ENCODE data around the gene HOXD13. TPM values are rescaled to one million over a fixed set of nuclear protein-coding genes. Genes with fewer than 3 reads are reported as not detected.

HOXD13 gene
- total RNA-seq, 1 donor from 2014 or later, result not detected

GRCh38 chr2:176137252-176137580 is 44.7 kb downstream of the HOXD13 start:
- H3K4me3 ChIP-seq (ENCODE audit: low read depth, low read length), result no peak overlapping the region
- peaks cover 60% of the 10 kb centered on the region for H3K27me3 ChIP-seq (ENCODE audit: control insufficient read depth, insufficient read depth, low read length)
- H3K36me3 ChIP-seq (ENCODE audit: control insufficient read depth, insufficient read depth, low read length), result no peaks in the 10 kb centered on the region
- FAIRE-seq (no peak), DNase-seq (ENCODE audit: low read depth) (no peak)
- no peak for TF ChIP-seq CTCF (IDR thresholded peaks at IDR 0.05; ENCODE audit: insufficient read depth, low read length, severe bottlenecking)

GRCh38 chr2:176137906-176138305 is 45.4 kb downstream of the HOXD13 start:
- DNase-seq (ENCODE audit: low read depth), result no peak
- Histone ChIP-seq H3K36me3 (ENCODE audit: control insufficient read depth, insufficient read depth, low read length) (no peaks in the 10 kb centered on the region), H3K27me3 (ENCODE audit: control insufficient read depth, insufficient read depth, low read length) (peaks cover 57% of the 10 kb centered on the region), H3K4me3 (ENCODE audit: low read depth, low read length) (no peak overlapping the region)
- FAIRE-seq, result no peak
- no peak for TF ChIP-seq CTCF (IDR thresholded peaks at IDR 0.05; ENCODE audit: insufficient read depth, low read length, severe bottlenecking)

- FAIRE-seq, result no peak
- TF ChIP-seq CTCF (IDR thresholded peaks at IDR 0.05; ENCODE audit: insufficient read depth, low read length, severe bottlenecking), result no peak
- DNase-seq (ENCODE audit: low read depth), result no peak
- Histone ChIP-seq H3K27me3 (ENCODE audit: control insufficient read depth, insufficient read depth, low read length) (peaks cover 56% of the 10 kb centered on the region), H3K36me3 (ENCODE audit: control insufficient read depth, insufficient read depth, low read length) (no peaks in the 10 kb centered on the region), H3K4me3 (ENCODE audit: low read depth, low read length) (no peak overlapping the region)
These were observed 46.0 kb downstream of the HOXD13 start for GRCh38 chr2:176138526-176138922.

- Histone ChIP-seq H3K36me3 (ENCODE audit: control insufficient read depth, insufficient read depth, low read length) (no peaks in the 10 kb centered on the region), H3K4me3 (ENCODE audit: low read depth, low read length) (no peak overlapping the region), H3K27me3 (ENCODE audit: control insufficient read depth, insufficient read depth, low read length) (peaks cover 52% of the 10 kb centered on the region)
- FAIRE-seq (no peak), DNase-seq (ENCODE audit: low read depth) (no peak)
- TF ChIP-seq CTCF (IDR thresholded peaks at IDR 0.05; ENCODE audit: insufficient read depth, low read length, severe bottlenecking), result no peak
These were observed 46.6 kb downstream of the HOXD13 start for GRCh38 chr2:176138923-176139660.

- DNase-seq (ENCODE audit: low read depth), result no peak
- TF ChIP-seq CTCF (IDR thresholded peaks at IDR 0.05; ENCODE audit: insufficient read depth, low read length, severe bottlenecking), result no peak
- no peaks in the 10 kb centered on the region for H3K36me3 ChIP-seq (ENCODE audit: control insufficient read depth, insufficient read depth, low read length)
- peaks cover 50% of the 10 kb centered on the region for H3K27me3 ChIP-seq (ENCODE audit: control insufficient read depth, insufficient read depth, low read length)
- H3K4me3 ChIP-seq (ENCODE audit: low read depth, low read length), result no peak overlapping the region
- no peak for FAIRE-seq
These were observed 47.4 kb downstream of the HOXD13 start for GRCh38 chr2:176139661-176140512.

All from bronchial epithelial cell (primary cell).